ENCODE data around the gene MSI2.
A peak's percentile ranks its signal among the peaks of the same experiment; 100 is the strongest.

Gene MSI2

DNA sequence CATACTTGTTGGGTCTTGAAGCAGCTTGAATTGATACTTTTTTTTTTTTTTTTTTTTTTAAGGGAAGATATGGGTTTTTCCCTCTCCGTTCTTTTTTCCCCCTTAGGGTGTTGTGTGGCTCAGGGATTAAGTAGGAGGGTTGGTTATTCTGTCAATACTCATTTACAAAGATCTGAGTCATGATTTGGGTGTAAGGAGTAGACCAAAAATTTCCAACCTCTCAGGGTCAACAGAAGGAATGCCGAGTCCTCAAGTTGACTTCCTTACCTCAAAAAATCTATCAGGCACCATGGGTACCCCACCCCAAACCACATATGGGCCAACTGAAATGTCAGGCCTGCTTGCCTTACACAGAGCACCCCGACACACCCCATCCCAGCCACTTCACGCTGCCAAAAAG is 258.3 kb downstream of the MSI2 start:
- DNase-seq (ENCODE audit: low read depth): no peak
- no peak overlapping the region for H3K4me3 ChIP-seq (ENCODE audit: control insufficient read depth, low read depth, low read length)
- TF ChIP-seq, protein P1, sequence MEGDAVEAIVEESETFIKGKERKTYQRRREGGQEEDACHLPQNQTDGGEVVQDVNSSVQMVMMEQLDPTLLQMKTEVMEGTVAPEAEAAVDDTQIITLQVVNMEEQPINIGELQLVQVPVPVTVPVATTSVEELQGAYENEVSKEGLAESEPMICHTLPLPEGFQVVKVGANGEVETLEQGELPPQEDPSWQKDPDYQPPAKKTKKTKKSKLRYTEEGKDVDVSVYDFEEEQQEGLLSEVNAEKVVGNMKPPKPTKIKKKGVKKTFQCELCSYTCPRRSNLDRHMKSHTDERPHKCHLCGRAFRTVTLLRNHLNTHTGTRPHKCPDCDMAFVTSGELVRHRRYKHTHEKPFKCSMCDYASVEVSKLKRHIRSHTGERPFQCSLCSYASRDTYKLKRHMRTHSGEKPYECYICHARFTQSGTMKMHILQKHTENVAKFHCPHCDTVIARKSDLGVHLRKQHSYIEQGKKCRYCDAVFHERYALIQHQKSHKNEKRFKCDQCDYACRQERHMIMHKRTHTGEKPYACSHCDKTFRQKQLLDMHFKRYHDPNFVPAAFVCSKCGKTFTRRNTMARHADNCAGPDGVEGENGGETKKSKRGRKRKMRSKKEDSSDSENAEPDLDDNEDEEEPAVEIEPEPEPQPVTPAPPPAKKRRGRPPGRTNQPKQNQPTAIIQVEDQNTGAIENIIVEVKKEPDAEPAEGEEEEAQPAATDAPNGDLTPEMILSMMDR (IDR thresholded peaks at IDR 0.05; ENCODE audit: control insufficient read depth, insufficient read depth, low read depth, low read length, missing control alignments): no peak

DNA sequence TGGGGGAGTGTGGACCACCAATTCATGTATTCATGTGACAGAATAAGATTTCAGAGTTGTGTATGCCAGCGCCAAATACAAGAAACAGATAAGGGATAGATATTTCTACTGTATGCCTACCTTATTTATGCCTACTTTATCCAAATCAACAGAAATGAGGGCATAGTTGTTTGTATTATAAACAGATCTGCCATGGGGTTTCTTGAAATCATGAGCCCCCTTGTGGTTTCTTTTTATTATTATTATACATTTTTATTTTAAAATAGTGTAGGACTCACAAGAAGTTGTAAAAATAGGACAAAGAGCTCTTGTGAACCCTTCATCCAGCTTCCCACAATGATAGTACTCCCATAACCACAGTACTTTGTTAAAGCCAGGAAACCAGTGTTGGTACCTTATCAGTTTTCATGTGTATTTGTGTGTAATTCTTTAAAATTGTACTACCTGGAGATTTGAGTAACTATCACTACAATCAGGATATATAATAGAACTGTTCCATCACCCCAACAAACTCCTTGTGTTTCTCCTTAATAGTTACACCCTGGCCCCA is 259.4 kb downstream of the MSI2 start:
- no peak for DNase-seq (ENCODE audit: low read depth)

DNA sequence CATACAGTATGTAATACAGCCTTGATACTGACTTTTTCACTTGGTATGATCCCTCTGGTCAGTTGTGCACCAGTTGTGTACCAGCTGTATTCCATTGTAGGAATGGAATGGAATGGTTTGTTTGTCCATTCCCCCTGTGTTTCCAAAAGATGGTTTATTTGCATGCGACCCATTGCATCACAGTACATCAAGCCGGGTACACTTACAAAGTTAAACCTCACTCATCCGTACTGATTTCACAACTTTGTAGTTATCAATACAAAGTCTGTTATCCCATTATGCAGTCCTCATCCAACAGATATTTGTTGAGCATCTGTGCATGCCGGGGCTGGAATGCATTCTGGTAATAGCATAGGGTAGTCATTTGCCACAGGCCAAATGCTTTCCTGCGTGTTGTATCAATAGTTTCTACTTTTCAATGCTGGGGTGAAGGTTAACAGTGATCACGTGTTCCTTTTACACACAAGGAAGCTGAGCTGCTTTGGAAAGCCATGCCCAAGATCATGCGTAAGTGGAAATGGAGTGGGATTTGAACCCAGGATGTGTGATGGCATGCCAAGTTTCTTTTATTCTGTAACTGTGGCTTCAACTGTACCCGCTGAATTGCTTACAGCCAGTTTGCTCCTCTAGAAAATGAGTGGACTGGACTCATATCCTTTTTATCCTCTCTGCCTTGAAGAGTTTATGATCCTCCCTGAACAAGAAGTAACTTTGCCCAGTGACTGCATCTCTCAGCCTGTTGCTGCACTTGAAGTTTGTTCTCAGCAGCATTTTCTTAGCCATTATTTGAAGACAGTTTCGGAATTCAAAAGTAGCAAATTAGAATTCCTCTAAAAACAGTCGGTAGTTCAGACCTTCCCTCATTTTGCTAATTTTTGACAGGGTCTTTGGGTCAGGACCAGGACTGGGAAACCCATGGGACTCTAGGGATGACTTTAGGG is 260.2 kb downstream of the MSI2 start:
- no peak overlapping the region for H3K4me3 ChIP-seq (ENCODE audit: control insufficient read depth, low read depth, low read length)
- DNase-seq (ENCODE audit: low read depth): peak; percentile 40
- TF ChIP-seq, protein P1 (IDR thresholded peaks at IDR 0.05; ENCODE audit: control insufficient read depth, insufficient read depth, low read depth, low read length, missing control alignments): no peak

More for the DNA sequence above, 259.4 kb downstream of the MSI2 start:
- TF ChIP-seq, protein P1 (IDR thresholded peaks at IDR 0.05; ENCODE audit: control insufficient read depth, insufficient read depth, low read depth, low read length, missing control alignments): peak; percentile 4
- no peak overlapping the region for H3K4me3 ChIP-seq (ENCODE audit: control insufficient read depth, low read depth, low read length)

DNA sequence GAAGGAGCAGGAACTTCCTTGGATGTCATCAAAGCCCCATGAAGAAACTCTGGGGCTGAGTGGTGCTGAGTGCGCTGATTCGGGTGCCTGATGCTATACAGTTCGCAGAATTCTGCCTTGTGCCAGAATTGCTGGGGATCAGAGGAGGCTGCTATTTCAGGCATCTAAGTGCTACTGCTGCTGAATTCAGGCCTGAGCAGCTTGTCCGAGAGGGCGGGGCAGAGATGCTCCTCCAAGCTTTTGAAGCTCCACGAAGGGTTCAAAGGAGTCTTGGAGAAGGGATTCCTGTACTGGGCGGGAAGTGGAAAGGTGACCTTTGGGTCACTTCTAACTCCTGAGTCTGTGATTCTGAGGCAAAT is 260.9 kb downstream of the MSI2 start:
- H3K4me3 ChIP-seq (ENCODE audit: control insufficient read depth, low read depth, low read length): no peak overlapping the region
- no peak for DNase-seq (ENCODE audit: low read depth)
- TF ChIP-seq, protein P1 (IDR thresholded peaks at IDR 0.05; ENCODE audit: control insufficient read depth, insufficient read depth, low read depth, low read length, missing control alignments): no peak

DNA sequence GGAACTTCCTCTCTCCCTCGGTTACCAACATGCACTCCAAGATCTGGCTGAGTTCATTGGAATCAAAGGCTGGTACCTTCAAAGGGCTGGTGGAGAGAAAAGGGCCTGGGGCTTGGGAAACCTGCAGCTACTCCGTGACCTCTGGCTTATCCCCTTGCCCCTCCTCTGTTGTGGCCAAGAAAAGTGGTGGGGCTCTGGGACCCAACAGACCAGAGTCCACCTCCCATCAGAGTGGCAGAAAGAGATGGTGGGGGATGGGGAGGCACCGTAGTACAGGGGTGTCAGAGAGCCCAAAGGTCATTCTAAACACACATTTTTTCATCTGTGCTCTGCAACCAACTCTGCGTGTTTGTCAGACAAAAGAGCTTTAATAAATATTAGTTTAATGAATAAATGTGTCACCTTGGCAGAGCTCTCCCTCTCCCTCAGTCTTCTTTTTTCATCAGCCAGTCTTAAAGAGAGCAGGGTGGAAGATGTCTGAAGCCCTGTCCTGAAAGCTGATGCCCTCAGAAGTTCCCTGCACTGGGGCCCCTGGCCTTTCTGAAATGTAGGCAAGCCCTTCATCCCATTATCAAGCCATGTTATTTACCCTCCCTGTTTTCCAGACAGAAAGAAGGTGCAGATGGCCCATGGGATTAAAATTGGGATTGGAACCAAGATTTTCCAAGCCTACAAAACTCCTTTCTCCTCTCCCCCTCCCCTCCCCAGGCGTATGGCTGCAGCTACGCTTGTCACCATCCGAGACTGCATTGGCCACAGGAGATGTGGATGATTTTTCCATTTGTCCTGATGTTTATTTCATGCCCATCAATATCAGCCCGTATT is 261.5 kb downstream of the MSI2 start:
- DNase-seq (ENCODE audit: low read depth): no peak
- H3K4me3 ChIP-seq (ENCODE audit: control insufficient read depth, low read depth, low read length): no peak overlapping the region
- TF ChIP-seq, protein P1 (IDR thresholded peaks at IDR 0.05; ENCODE audit: control insufficient read depth, insufficient read depth, low read depth, low read length, missing control alignments): no peak

Data from AG09309 (cell line).